HG03175 (cell line): ENCODE results near the gene BCL2L12.
"Not testable (repeated sequence)": the region's sequence is repeated elsewhere in the genome, so short reads cannot be mapped to it uniquely, and the experiment has no call there.

Experiments
- ATAC-seq: cut with Tn5 transposase; IDR thresholded peaks from one replicate; pipeline ENCODE4 v1.9.1; 2021; ENCODE audit warnings: mild to moderate bottlenecking, moderate library complexity; ENCODE audit not compliant: unreplicated experiment

Gene BCL2L12

DNA sequence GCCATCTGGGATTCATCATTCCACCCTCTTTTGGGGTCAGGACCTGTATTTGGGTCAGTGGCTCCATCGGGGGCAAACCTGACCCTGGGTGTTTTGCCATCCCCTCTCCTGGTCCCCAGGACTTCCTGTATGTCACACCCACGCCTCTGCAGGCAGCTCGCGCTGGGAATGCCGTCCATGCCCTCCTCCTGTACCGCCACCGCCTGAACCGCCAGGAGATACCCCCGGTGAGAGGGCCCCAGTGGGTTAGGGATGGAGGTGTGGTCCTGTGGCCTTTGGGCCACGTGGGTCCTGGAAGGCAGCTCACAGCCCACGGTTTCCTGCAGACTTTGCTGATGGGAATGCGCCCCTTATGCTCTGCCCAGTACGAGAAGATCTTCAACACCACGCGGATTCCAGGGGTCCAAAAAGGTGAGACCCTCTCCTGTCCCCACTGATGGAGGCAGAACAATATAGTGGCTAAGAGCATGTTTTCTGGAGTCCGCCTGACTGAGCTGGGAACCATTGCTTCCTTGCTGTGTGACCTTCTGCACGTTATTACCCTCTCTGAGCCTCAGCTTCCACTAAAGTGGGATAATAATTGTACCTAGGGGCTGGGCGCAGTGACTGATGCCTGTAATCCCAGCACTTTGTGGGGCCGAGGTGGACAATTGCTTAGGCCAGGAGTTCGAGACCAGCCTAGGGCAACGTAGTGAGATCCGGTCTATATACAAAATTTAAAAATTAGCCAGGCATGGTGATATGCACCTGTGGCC lies 39.3 kb downstream of the BCL2L12 start:
- ATAC-seq: no peak

DNA sequence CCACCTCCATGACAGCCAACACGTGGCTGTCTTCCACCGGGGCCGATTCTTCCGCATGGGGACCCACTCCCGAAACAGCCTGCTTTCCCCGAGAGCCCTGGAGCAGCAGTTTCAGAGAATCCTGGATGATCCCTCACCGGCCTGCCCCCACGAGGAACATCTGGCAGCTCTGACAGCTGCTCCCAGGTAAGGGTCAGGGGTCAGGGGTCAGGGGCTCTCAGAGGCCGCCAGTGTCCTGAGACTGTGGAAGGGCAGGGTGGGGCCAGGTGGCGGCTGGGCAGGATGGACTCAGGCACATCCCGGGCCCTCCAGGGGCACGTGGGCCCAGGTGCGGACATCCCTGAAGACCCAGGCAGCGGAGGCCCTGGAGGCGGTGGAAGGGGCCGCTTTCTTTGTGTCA lies 40.2 kb downstream of the BCL2L12 start:
- no peak for ATAC-seq

DNA sequence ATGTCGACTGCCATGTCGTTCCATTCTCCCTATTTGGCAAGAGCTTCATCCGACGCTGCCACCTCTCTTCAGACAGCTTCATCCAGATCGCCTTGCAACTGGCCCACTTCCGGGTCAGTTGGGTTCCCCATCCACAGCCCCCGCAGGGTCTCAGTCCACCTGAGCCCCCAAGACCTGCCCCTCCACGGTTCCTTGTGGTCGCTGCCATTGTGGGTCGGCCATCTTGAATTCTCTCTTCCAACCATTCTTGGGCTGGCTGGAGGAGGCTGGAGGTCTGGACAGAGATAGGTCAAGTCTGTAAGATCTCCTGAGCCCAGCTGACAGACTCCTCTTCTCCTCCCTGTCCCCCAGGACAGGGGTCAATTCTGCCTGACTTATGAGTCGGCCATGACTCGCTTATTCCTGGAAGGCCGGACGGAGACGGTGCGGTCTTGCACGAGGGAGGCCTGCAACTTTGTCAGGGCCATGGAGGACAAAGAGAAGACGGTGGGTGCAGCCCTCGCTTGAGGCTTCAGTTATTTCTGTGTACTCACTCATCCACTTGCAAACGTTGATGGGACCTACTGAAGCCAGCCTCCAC lies 44.7 kb downstream of the BCL2L12 start:
- no peak for ATAC-seq

DNA sequence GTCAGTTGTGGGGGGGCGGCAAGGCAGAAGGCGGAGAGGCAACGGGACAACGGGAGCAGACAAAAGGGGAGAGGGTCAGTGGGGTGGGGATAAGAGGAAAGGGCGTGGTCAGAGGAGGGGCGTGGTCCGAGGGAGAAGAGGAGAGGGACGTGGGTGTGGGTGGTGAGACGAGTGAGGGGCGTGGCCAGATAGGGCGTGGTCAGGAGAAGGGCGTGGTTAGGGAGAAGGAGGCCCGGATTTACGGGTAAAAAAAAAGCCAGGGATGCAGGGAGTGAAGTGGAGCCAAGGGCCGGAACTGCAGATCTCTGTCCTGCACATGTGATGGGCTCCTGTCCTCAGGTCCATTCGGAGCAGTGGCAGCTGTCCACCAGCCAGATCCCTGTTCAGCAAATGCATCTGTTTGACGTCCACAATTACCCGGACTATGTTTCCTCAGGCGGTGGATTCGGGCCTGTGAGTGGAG lies 46.7 kb downstream of the BCL2L12 start:
- no peak for ATAC-seq

DNA sequence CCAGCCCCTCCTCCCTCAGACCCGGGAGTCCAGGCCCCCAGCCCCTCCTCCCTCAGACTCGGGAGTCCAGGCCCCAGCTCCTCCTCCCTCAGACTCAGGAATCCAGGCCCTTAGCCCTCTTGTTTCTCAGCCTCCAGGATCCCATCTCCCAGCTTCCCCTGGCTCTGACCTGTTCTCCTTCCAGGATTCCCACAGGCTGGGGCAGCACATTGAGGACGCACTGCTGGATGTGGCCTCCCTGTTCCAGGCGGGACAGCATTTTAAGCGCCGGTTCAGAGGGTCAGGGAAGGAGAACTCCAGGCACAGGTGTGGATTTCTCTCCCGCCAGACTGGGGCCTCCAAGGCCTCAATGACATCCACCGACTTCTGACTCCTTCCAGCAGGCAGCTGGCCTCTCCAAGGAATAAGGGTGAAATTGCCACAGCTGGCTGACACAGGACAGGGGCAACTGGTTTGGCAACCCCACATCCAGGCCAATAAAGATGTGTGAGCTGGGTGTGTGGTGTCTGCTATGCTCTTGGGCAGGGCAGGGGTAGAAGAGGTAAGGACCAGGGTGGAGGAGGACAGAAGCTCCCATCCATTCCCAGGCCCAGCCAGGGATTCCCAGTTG lies 47.6 kb downstream of the BCL2L12 start:
- no peak for ATAC-seq

DNA sequence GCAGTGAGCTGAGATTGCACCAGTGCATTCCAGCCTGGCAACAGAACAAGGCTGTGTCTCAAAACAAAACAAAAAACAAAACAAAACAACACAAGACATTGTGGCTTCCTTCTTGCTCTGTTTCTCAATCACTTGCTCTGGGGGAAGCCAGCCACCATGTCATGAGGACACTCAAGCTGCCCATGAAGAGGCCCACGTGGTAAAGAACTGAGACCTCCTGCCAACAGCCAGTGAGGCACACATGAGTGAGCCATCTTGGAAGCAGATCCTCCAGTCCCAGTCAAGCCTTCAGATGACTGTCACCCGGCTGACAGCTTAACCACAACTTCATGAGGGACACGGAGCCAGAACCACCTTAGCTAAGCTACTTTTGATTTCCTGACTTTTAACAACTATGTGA lies 50.4 kb downstream of the BCL2L12 start:
- ATAC-seq: no peak

DNA sequence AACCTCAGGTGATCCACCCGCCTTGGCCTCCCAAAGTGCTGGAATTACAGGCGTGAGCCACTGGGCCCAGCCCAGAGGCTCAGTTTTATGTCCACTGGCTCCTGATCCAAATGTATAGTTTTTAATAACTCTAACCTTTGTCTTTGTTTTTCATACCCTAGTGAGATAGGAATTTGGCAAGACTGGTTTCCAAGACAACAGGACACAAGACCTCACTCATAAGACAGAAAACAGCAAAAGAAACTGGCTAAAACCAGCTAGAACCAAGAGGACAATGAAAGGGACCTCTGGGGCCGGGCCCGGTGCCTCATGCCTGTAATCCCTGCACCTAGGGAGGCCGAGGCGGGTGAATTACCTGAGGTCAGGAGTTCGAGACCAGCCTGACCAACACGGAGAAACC lies 52.8 kb downstream of the BCL2L12 start:
- ATAC-seq: no peak

DNA sequence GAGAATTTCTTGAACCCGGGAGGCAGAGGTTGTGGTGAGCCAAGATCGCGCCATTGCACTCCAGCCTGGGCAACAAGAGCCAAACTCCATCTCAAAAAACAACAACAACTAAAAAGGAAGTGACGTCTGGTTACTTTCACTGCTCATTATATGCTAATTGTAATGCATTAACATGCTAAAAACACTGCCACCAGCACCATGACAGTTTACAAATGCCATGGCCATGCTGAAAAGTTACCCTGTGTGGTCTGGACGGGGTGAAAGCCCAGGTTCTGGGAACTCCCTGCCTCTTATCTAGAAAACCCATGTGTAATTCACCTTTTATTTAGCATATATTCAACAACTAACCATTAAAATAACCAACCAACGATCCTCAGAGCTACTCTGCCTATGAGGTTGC lies 53.3 kb downstream of the BCL2L12 start:
- ATAC-seq: no peak

DNA sequence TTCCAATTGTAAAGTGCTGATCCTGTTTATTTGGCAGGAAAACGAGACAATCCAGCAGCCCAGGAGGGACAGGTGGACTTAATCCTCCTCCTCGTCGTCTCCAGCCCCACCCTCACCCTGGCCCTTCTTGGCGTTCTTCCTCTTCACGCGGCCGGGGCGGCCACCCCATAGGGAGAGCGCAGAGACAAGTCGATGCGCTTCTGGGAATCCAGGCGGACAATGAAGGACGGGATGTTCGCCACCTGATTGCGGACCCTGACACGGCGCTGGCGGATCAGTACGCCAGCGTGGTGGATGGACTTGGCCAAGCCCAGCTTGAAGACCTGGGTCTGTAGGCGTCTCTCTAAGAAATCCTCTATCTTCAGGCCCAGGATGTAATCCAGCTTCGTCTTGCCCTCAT lies 53.7 kb downstream of the BCL2L12 start:
- not testable (repeated sequence) for ATAC-seq
